NCI-H1694 (cell line): ENCODE results near the gene PNPLA7.
"Not testable (repeated sequence)": the region's sequence is repeated elsewhere in the genome, so short reads cannot be mapped to it uniquely, and the experiment has no call there.

Experiments used
- DNase-seq: peaks from one replicate; lab custom pipeline; 2025; lab: John Stamatoyannopoulos, UW

Gene PNPLA7

GRCh38 chr9:137575364-137575715 lies 25.1 kb upstream of the PNPLA7 start:
- no peak for DNase-seq

GRCh38 chr9:137574192-137574591 lies 24.0 kb upstream of the PNPLA7 start:
- DNase-seq: no peak

- DNase-seq: no peak
These were observed 20.4 kb upstream of the PNPLA7 start for GRCh38 chr9:137570566-137570965.

- DNase-seq: no peak
These were observed 19.5 kb upstream of the PNPLA7 start for GRCh38 chr9:137569609-137570203.

- DNase-seq: not testable (repeated sequence)
These were observed 18.2 kb upstream of the PNPLA7 start for GRCh38 chr9:137568445-137568844.

- no peak for DNase-seq
These were observed 14.7 kb upstream of the PNPLA7 start for GRCh38 chr9:137564817-137565411.

DNA sequence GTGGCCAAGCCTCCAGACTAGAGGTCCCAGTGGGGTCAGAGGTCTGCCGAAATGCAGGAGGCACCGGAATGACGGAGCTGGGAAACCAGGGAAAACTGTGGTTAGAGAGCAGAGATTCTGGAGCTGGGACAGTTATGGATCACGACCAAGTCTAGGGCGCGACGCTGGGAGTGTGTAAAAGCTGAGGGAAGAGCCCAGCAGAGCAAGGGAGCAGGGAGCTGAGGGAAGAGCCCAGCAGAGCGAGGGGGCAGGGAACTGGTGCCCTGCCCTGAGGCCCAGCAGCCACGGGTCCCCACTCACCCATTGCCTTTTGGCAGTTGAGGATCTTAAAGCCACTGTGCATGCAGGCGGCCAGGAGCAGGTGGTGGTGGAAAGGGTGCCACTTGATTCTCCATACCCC lies 13.9 kb upstream of the PNPLA7 start:
- DNase-seq: no peak

DNA sequence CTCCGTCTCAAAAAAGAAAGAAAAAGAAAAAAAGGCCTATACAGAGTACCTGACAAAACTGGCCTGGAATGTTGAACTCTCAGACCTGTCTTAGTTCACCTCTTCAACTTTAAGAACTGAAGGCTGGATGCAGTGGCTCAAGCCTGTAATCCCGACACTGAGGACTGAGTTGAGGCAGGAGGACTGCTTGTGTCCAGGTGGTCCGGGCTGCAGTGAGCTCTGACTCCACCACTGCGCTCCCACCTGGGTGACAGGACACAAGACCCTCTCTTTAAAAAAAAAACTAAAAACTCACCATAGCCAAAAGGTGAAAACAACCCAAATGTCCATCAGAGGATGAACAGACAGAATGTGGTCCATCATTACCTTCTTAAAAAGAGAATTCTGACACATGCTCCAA lies 7.9 kb upstream of the PNPLA7 start:
- no peak for DNase-seq

- DNase-seq: no peak
These were observed 6.1 kb upstream of the PNPLA7 start for GRCh38 chr9:137556069-137556838.

DNA sequence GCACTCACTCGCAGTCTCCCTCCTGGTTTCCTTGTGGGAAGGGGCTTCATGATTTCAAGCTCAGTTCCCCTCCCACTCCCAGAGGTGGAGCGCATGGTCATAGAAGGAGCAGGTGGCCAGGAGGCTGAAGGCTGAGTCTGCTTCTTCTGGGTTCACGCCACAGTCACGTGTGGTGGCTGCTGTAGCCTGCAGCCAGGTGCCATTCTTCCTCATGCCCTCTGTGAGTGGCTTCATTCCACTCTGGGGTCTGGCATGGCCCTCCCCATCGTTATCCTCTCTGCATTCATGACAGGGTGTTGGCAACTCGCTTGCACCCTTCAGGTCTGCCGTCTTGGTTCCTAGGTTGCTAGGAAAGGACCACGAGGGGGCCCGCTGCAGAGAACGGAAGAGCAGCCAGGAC lies 5.0 kb upstream of the PNPLA7 start:
- no peak for DNase-seq

- no peak for DNase-seq
These were observed 4.1 kb upstream of the PNPLA7 start for GRCh38 chr9:137554349-137554748.

DNA sequence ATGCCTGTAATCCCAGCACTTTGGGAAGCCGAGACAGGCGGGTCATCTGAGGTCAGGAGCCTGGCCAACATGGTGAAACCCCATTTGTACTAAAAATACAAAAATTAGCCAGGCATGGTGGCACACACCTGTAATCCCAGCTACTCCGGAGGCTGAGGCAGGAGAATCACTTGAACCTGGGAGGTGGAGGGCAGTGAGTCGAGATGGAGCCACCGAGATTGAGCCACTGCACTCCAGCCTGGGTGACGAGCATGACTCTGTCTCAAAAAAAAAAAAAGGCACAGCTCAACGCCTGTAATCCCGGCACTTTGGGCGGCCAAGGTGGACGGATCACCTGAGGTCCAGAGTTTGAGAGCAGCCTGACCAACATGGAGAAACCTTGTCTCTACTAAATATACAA lies 3.5 kb upstream of the PNPLA7 start:
- not testable (repeated sequence) for DNase-seq

GRCh38 chr9:137552022-137552768 lies 2.0 kb upstream of the PNPLA7 start:
- no peak for DNase-seq

DNA sequence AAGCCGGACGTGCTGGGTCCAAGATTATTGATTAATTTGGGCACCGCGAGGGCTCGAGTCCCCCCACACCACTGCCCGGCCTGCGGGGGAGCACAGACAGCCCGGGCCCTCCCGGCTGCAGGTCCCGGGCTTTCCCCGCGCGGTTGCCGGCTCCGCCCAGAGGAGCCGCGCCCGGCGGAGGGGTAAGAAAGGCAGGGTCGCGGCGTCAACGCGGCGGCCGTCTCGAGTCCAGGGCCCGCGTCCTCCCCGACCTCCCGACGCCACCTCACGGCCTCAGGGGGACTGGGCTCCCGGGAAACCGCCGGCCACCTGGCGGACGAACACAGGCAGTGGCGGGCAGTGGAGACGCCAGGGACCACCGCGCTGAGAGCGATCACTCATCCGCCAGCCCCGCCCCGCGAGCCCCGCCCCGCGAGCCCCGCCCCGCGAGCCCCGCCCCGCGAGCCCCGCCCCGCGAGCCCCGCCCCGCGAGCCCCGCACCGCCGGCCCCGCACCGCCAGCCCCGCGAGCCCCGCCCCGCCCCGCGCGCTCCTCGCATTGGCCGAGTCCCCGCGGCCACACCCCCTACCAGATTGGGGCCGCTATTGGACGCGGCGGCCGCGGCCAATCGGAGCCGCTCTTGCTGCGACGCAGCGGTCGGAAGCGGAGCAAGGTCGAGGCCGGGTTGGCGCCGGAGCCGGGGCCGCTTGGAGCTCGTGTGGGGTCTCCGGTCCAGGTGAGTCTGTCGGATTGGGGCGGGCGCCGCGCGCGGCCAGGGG lies 1.2 kb upstream of the PNPLA7 start, which contains the start of gene MRPL41:
Gene MRPL41 (plus strand): TSS at position 616 of the 758 bp plus-strand sequence. CDS start 203 bp downstream, outside the sequence.
- peak; percentile 13 for DNase-seq

DNA sequence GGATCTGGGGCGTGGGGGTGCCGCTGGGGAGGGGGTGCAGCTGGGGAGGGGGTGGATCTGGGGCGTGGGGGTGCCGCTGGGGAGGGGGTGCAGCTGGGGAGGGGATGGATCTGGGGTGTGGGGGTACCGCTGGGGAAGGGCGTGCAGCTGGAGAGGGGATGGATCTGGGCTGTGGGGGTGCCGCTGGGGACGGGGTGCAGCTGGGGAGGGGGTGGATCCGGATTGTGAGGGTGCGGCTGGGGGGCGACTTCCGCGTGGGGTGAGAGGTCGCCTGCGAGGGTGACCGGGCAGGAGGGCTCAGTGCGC lies 709 bp upstream of the PNPLA7 start:
- DNase-seq: not testable (repeated sequence)

- DNase-seq: no peak
These were observed 2.3 kb downstream of the PNPLA7 start for GRCh38 chr9:137547687-137548543.

GRCh38 chr9:137545123-137545522 lies 5.1 kb downstream of the PNPLA7 start:
- DNase-seq: no peak

DNA sequence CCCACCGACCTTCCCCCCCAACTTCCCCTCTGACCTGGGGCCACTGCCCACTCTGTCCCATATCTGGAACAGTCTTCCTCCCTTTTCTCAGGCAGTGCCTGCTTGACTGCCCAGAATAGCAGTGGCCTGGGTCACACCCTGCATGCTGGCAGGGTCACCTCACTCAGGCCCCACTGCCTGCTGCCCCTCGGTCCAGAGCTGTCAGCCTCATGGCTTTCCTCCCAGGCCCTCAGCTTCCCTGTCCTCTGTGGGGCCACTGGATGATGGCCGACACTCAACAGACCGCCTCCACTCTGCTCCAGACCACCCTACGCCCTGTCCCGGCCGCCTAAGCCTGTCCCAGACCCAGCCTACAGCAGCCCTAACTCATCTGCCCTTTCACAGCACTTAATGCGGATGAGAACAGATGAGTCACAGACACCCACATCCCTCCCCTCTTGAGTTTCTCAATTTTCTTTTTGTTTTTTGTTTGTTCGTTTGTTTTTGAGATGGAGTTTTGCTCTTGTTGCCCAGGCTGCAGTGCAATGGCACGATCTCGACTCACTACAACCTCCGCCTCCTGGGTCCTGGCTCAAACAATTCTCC lies 5.9 kb downstream of the PNPLA7 start:
- DNase-seq: no peak

- no peak for DNase-seq
These were observed 6.8 kb downstream of the PNPLA7 start for GRCh38 chr9:137543237-137543963.

GRCh38 chr9:137542486-137542885 lies 7.7 kb downstream of the PNPLA7 start:
- no peak for DNase-seq
